T-helper 1 cell (primary cell): Measurements from ENCODE around the gene SLC16A10.
A peak's percentile ranks its signal among the peaks of the same experiment; 100 is the strongest.
"Not testable (repeated sequence)": the region's sequence is repeated elsewhere in the genome, so short reads cannot be mapped to it uniquely, and the experiment has no call there.

ENCODE experiments used
- DNase-seq, 5 donors: peaks; one replicate each; pipeline ENCODE4 v3.0.0-alpha.2; 2012 to 2020

The SLC16A10 gene

DNA sequence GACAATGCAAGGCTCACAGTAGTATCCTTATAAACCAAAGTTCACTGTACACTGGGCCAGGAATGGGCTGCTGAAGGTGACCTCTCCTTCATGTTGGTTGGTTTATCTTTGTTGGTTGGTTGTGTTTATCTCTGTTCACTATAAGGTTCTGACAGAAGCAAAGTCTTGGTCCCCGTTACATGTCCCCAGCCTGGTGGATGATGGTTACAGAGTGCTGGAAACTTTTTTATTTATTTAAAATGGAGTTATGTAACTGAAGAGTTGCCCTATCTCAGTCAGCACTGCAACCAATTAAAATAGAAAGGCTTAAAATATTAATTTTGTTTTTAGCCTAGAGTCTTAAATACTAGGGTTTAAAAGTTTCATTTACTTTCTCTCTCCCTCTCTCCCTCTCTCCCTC is 100.6 kb downstream of the SLC16A10 start:
- DNase-seq, result no peak

- DNase-seq, result not testable (repeated sequence)
These were observed 102.4 kb downstream of the SLC16A10 start for GRCh38 chr6:111189666-111190210.

- DNase-seq, result no peak
These were observed 103.3 kb downstream of the SLC16A10 start for GRCh38 chr6:111190637-111191036.

- not testable (repeated sequence) for DNase-seq
These were observed 103.8 kb downstream of the SLC16A10 start for GRCh38 chr6:111191136-111191535.

DNA sequence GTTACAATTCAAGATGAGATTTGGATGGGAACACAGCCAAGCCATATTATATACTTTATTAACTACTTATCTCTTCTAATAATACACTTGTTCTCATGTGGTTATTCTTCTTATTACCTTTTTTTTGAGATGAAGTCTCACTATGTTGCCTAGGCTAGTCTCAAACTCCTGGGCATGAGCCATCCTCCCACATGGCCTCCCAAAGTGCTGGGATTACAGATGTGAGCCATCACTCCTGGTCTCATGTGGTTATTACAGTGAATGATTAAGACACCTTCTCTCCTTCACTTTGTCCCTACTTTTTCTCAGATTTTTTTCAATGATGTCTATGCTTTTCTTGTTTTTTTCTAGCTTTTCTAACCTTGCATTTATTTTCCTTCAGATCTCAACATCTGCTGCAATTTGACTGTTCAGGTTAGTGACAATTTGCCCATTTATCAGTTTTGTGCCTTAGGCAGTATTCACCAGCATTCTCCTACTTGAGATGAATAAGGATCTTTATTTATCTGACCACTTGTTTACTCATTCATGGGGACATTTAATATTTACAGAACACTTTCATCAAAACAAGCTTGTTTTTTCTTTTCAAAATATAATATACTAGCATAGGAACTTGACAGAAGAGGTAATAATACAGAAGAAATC is 105.7 kb downstream of the SLC16A10 start:
- no peak for DNase-seq

GRCh38 chr6:111195656-111196055 is 108.4 kb downstream of the SLC16A10 start:
- no peak for DNase-seq

GRCh38 chr6:111198841-111199240 is 111.5 kb downstream of the SLC16A10 start:
- no peak for DNase-seq

DNA sequence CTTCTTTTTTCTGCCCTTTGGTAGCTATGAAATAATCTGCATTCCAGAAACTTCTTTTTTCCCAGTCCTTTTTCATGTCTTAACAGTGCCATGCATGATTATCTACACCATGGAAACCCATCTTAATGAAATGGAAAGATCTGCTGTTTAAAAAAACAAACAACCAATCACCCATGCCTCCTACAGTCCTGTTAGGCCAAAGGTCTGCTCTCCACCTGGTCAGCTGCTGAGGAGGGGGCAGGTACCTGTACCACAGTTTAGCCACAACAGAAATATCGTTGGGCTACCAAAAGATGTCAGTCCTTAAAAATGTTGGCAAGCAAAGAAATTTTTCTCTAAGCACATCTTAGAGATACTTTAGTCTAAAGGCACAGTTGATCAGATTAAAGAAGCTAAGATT is 112.6 kb downstream of the SLC16A10 start:
- DNase-seq, result no peak

DNA sequence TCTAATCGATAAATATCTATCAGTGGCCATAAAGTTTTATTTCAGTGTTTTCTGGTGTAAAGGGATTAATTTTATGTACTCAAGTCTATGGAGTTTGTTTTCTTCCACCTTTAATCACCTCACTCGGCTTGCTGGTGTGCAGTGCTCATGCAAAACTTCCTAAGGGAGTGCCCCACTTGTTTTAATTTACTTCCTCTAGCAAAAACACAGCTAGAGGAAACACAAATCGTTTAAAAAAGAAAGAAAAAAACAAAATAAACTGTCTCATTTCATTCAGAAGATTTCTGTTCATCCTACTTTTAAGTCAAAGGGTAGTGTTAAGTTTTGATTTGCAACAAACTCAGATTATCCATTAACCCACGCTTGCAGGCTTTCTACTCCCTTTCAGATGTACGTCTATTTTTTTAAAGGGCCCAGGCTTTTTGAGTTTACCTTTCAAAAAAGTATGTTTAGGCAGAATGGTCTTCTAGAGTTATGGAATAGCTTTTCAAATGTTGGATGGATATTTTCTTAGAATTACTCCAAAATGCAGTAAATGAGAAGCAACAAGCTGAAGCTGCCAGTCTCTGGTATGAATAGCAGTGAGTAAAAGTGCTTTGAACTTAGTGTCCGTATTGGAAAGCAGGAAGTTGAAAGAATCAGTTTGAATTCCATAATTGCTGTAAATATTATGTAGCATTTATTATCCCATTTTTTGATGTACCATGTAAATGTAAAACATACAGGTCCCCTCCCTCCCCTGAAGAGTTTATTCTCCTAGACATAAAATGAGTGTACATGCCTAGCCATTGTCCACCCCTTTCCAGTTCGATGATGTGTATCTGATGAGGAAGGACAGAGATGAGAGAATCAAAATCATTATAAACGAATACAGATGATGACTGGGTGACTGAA is 113.3 kb downstream of the SLC16A10 start:
- no peak for DNase-seq

DNA sequence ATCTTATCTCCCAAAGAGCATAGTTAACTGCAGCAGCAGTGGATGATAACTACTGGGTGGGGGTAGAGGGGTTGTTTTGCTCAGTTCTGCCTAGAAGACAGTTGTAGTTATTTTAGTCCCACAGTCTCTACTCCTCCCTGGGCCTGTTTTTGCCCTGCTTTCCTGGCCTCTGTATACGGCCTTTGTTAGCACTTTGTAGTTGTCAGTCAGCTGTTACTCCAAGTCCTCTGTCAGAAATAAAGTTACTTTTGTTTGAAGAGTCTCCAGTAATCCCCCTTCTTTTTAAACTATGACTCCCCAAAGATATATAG is 113.9 kb downstream of the SLC16A10 start:
- DNase-seq, result no peak

GRCh38 chr6:111201764-111202163 is 114.5 kb downstream of the SLC16A10 start:
- no peak for DNase-seq

DNA sequence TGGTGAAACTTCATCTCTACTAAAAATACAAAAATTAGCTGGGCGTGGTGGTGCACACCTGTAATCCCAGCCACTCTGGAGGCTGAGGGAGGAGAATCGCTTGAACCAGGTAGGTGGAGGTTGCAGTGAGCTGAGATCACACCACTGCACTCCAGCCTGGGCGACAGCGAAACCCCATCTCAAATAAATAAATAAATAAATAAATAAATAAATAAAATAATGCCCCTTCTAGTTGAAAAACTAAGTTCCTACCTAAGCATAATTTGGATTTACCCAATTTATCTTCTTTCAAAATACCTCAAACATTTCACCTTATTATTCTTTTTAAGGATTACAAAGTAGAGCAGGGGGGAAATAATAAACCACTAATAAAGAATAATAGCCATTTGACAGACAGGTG is 116.2 kb downstream of the SLC16A10 start:
- DNase-seq, result not testable (repeated sequence)

DNA sequence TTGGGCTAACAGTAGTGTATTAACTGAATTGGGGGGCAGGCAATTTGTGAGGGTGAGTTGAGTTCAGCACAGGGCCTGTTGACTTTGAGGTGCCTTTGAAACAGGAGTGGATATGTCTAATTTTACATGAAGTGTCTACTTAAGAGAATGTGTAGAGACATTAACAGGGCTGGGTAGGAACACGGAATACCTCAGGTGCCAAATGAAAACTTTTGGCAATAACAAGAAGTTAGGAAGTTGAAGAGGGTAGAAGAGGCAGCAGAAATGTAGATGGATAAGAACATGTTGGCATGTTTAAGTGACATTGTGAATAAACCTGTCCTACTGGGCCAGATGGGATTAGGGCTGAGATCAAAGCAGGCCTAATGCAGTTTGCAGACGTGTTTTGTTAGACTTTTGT is 117.0 kb downstream of the SLC16A10 start:
- no peak for DNase-seq

DNA sequence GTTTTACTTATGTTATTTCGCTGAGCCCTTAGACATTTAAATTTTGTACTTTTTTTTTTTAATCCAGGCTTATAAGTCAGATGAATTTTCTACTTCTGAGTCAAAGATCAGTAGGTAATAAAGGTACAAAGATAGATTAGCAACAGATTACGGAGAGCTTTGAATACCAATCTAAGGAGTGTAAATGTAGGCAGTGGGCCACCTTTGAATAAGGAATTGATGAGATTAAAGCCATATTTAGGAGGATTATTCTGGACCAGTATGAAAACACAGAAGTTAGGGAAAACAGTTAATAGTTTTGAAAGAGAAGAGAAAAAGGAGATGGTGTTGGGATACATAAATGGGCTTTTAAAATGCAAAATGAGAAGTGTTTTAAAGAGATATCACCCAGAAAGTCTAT is 117.6 kb downstream of the SLC16A10 start:
- DNase-seq, result no peak

GRCh38 chr6:111205502-111205901 is 118.2 kb downstream of the SLC16A10 start:
- no peak for DNase-seq

DNA sequence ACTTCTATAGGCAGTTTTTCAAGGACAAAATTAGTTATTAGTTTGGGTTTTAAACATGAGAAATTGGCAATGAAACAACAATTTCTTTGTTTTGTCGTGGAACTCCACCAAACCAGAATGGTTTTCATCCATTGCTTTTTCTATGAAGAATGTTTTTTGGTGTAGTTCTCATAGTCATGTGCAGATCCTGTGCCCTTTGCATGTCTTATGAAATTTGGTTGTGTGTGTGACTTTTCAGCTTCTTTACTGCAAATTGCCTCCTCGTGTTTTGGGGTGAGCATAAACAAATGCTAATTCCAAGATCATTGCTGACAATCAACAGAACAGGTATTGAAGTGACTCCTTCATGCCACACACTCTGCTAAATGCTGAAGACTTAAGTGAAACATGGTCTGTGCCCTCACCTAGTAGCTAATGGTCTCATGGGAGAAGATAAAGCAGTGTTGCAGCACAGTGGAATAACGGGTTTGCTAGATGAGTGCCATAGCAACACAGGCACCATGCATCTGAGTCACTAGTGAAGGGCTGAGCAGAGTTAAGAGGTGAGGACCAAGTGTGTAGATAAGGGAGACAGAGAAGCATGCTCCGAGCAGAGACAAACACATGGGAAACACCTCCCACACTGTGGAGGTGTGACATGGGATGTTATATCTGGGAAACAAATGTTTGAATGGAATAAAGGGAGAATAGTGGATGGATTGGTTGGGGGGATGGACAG is 120.0 kb downstream of the SLC16A10 start:
- DNase-seq, result no peak

DNA sequence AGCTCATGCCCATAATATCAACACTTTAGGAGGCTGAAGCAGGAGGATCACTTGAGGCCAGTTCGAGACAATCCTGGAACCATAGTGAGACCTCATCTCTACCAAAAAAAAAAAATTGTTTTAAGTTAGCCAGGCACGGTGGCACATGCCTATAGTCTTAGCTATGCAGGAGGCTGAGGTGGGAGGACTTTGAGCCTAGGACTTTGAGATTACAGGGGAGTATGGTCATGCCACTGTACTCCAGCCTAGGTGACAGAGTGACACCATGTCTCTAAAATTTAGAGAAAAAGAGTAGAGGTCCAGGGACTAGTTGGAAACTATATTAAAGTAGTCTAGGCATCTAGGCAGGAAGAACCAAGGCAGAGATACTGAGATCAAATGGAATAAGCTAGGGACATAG is 121.6 kb downstream of the SLC16A10 start:
- no peak for DNase-seq

DNA sequence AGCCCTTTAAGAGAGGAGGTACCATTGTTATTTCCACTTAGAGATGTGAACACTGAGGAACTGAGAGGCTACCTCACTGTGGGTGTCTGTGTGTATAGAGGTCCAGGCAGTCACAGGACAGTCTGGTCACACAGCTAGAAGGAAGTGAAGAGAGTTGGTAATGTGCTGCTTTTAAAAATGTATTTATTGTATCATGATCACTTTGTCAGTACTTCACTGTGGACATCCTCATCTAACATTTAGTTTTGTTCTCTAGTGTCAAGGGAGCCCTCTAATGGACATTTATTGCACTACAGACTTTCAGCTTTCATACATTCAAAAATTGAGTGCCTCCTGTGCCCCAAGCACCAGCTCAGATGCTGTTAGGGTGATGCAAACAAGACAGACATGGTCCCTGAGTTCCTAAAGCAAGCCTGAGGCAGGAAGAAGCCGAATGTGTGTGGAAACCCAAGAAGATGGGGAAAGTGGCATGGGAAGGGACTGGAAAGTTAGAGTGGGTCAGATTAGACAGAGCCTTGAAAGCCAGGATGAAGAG is 123.0 kb downstream of the SLC16A10 start:
- DNase-seq, result peak in 2 of 5 donors; percentile 3 to 58

GRCh38 chr6:111211411-111212030 is 124.2 kb downstream of the SLC16A10 start:
- no peak for DNase-seq

GRCh38 chr6:111212625-111213024 is 125.3 kb downstream of the SLC16A10 start:
- DNase-seq, result no peak

GRCh38 chr6:111215131-111215530 is 127.8 kb downstream of the SLC16A10 start:
- DNase-seq, result no peak

DNA sequence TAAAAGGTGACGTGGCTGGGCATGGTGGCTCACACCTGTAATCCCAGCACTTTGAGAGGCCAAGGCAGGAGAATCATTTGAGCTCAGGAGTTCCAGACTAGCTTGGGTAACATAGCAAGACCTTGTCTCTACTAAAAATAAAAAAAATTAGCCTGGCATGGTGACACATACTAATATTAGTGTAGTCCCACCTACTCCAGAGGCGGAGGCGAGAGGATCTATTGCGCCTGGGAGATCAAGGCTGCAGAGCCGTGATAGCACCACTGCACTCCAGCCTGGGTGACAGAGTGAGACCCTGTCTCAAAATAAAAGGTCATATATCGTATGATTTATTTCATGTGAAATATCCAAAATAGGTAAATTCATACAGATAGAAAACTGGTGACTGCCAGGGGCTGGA is 132.5 kb downstream of the SLC16A10 start:
- DNase-seq, result no peak
